HG03378 (cell line): ENCODE measurements around the gene LRP1B.
A peak's percentile ranks its signal among the peaks of the same experiment; 100 is the strongest.

Experiments used
- ATAC-seq: cut with Tn5 transposase; IDR thresholded peaks from one replicate; pipeline ENCODE4 v1.9.1; 2021; ENCODE audit warnings: mild to moderate bottlenecking, moderate library complexity; ENCODE audit not compliant: unreplicated experiment

LRP1B gene

GRCh38 chr2:140880573-140880972, 1250.2 kb downstream of the LRP1B start:
- ATAC-seq: no peak

GRCh38 chr2:140876015-140876414, 1254.8 kb downstream of the LRP1B start:
- ATAC-seq: no peak

- no peak for ATAC-seq
Measured at GRCh38 chr2:140873915-140874531, 1256.8 kb downstream of the LRP1B start.

- no peak for ATAC-seq
Measured at GRCh38 chr2:140869925-140870324, 1260.9 kb downstream of the LRP1B start.

GRCh38 chr2:140869107-140869506, 1261.7 kb downstream of the LRP1B start:
- no peak for ATAC-seq

GRCh38 chr2:140865837-140866236, 1265.0 kb downstream of the LRP1B start:
- no peak for ATAC-seq

GRCh38 chr2:140863713-140864112, 1267.1 kb downstream of the LRP1B start:
- peak; percentile 76 for ATAC-seq

- no peak for ATAC-seq
Measured at GRCh38 chr2:140862181-140862580, 1268.6 kb downstream of the LRP1B start.

- no peak for ATAC-seq
Measured at GRCh38 chr2:140861666-140862065, 1269.2 kb downstream of the LRP1B start.

- no peak for ATAC-seq
Measured at GRCh38 chr2:140855471-140855870, 1275.3 kb downstream of the LRP1B start.

- ATAC-seq: no peak
Measured at GRCh38 chr2:140851258-140851981, 1279.4 kb downstream of the LRP1B start.

- no peak for ATAC-seq
Measured at GRCh38 chr2:140843186-140843585, 1287.6 kb downstream of the LRP1B start.

- ATAC-seq: no peak
Measured at GRCh38 chr2:140842110-140842509, 1288.7 kb downstream of the LRP1B start.

GRCh38 chr2:140841141-140841540, 1289.7 kb downstream of the LRP1B start:
- no peak for ATAC-seq

- ATAC-seq: no peak
Measured at GRCh38 chr2:140836826-140837225, 1294.0 kb downstream of the LRP1B start.

GRCh38 chr2:140835079-140835478, 1295.7 kb downstream of the LRP1B start:
- ATAC-seq: no peak

- ATAC-seq: no peak
Measured at GRCh38 chr2:140814141-140814540, 1316.7 kb downstream of the LRP1B start.

- peak; percentile 67 for ATAC-seq
Measured at GRCh38 chr2:140808820-140809219, 1322.0 kb downstream of the LRP1B start.

- no peak for ATAC-seq
Measured at GRCh38 chr2:140808211-140808610, 1322.6 kb downstream of the LRP1B start.

- no peak for ATAC-seq
Measured at GRCh38 chr2:140804700-140805260, 1326.0 kb downstream of the LRP1B start.

- ATAC-seq: no peak
Measured at GRCh38 chr2:140801311-140801710, 1329.5 kb downstream of the LRP1B start.

- peak; percentile 96 for ATAC-seq
Measured at GRCh38 chr2:140797718-140798117, 1333.1 kb downstream of the LRP1B start.
